Measurements from ENCODE around the gene GIGYF2.

DNA sequence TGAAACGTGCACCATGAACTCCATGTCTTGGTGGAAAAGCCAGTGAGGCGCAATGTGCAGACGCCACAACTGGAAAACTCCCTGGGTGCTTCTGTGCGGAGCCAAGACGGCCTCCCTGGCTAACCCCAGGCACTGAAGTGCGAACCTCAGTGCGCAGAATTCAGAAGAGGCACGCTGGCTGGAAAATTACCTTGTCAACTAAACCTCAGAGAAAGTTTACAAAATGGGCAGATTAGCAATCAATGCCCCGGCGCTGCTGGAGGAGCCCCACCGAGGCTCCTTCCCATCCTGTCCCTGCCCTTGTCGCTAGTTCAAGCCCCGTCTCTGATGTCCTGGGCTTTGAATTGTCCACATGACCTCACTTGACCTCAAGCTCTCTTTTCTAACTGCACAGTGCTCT, 195.1 kb downstream of the GIGYF2 start:
- TF ChIP-seq, protein P1, sequence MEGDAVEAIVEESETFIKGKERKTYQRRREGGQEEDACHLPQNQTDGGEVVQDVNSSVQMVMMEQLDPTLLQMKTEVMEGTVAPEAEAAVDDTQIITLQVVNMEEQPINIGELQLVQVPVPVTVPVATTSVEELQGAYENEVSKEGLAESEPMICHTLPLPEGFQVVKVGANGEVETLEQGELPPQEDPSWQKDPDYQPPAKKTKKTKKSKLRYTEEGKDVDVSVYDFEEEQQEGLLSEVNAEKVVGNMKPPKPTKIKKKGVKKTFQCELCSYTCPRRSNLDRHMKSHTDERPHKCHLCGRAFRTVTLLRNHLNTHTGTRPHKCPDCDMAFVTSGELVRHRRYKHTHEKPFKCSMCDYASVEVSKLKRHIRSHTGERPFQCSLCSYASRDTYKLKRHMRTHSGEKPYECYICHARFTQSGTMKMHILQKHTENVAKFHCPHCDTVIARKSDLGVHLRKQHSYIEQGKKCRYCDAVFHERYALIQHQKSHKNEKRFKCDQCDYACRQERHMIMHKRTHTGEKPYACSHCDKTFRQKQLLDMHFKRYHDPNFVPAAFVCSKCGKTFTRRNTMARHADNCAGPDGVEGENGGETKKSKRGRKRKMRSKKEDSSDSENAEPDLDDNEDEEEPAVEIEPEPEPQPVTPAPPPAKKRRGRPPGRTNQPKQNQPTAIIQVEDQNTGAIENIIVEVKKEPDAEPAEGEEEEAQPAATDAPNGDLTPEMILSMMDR (IDR thresholded peaks at IDR 0.05): no peak
- no peak for TF ChIP-seq POLR2A (IDR thresholded peaks at IDR 0.05)
